GM21825 (cell line): ENCODE measurements around the gene ZNRF2.

Source experiments
- ATAC-seq: cut with Tn5 transposase; IDR thresholded peaks from one replicate; pipeline ENCODE4 v1.9.1; 2021; ENCODE audit warnings: mild to moderate bottlenecking, moderate library complexity; ENCODE audit not compliant: unreplicated experiment

Gene ZNRF2

DNA sequence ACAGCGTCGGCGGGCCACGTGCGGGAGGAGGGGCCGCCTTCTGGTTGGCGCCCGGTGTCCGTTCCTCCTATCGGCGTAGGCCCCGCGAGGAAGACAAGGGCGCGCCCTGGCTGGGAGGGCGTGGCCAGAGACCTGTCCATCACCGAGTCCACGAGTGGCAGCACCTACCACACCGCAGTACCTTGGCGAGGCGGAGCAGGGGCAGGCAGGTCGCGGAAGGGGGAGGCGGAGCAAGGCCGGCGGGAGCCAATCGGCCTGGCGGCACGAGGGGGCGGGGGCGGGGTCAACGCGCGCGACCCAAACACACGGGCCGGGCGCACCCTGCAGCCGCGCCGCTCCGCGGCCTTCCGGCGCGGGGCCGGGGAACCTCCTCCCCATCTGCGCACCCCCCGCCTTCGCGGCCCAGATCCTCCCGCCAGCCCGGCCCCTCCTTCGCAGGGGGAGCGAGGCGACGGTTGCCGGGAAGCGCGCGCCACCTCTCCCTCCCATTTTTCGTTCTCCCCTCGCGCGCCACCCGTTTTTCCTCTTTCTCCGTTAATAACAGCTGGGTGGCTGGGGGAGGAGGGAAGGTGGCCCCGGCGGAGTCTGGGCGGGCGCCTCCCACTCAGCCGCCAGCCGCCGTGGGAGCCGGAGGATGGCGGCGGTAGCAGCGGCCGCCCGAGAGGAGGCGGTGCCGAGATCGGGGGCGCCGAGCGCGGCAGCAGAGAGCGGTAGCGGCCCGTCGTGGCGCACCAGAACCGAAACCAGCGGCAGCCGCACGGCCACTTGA lies at the start of gene ZNRF2:
Gene ZNRF2 (plus strand): TSS at position 300 of the 769 bp plus-strand sequence. CDS start 761 bp downstream, outside the sequence.
- ATAC-seq: peak; percentile 88

- no peak for ATAC-seq
These were observed 47.1 kb upstream of the ZNRF2 start for GRCh38 chr7:30237271-30237695.

DNA sequence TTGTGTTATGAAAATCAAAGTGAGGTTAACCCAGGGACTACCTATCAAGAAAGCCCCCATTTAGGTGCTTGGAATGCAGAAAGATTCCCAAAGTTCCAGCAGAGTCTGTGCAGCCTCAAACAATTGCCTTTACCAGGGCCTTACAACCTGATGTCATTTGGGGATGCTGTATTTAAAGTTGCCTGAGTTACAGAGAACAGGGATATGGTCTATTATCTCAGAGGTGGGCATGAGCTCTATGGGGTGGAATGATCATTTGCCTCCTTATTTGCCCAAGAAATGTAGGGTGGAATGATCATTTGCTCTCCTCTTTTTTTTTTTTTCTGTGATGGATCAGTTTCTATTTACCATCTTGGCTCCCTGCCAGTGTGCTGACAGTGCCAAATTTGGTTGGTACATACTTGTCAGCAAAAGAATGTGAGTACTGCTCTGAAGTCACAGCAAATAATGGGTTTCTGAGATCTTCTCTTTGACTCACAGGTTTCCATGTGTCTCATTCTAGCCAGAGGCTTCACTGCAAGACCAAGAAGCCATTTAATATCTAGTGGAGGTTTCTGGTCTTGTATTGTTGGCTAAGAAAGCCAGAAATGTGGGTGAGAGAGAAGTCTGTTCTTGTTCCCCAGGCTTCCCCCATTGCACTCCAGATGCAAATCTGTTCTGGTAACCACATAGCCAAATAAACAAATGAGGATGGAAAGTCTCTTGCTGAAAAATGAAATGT lies 45.5 kb upstream of the ZNRF2 start:
- ATAC-seq: peak; percentile 62

GRCh38 chr7:30240106-30240800 lies 44.1 kb upstream of the ZNRF2 start:
- no peak for ATAC-seq

DNA sequence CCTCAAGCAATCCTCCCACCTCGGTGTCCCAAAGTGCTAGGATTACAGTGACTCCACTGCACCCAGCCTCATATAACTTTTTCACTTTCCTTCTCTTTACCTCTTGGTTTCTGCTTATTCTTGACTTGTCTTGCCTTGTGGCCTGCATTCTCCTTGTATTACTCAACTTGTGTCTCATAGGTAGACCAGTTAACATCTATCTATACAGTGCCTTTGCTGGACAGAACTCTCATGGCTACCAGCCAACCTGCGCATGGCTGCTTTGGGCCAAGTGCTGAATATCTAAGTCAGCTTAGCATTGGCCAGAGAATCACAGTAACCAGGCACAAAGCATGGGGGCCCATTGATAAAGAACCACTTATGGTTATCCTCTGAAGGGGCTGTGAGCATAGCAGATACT lies 42.6 kb upstream of the ZNRF2 start:
- no peak for ATAC-seq

DNA sequence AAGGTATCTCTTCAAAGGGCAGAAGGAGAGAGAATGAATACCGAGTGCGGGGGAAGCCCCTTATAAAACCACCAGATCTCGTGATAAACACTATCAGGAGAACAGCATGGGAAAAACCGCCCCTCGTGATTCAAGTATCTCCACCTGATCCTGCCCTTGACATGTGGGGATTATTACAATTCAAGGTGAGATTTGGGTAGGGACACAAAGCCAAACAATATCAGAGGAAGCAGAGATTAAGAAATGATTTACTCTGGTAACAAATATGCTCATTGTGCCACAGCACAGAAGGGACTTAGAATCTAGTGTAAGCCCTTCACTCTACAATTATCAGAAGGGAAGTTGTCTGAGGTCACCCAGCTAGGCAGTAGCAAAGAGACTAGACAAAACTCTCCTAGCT lies 40.1 kb upstream of the ZNRF2 start:
- no peak for ATAC-seq

- ATAC-seq: no peak
These were observed 38.5 kb upstream of the ZNRF2 start for GRCh38 chr7:30245913-30246312.

DNA sequence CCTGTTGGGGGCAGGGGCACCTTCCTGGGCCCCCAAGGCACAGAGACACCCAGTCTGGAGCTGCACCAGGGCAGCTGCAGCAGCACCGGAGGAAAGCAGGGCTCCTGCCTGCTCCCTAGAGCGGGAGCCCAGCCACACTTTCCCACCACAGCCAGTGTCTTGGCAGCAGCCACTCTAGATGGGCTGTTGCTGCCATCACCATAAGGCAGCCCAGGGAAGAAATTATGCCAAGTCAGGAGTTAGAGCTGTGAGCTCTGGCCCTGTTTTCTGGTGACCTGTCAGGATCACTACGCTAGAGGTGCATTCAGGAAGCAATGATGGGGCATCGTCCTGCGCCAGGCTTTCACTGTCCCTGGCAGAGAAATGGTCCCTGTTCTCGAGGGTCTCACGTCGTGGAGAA lies 38.0 kb upstream of the ZNRF2 start:
- ATAC-seq: no peak

DNA sequence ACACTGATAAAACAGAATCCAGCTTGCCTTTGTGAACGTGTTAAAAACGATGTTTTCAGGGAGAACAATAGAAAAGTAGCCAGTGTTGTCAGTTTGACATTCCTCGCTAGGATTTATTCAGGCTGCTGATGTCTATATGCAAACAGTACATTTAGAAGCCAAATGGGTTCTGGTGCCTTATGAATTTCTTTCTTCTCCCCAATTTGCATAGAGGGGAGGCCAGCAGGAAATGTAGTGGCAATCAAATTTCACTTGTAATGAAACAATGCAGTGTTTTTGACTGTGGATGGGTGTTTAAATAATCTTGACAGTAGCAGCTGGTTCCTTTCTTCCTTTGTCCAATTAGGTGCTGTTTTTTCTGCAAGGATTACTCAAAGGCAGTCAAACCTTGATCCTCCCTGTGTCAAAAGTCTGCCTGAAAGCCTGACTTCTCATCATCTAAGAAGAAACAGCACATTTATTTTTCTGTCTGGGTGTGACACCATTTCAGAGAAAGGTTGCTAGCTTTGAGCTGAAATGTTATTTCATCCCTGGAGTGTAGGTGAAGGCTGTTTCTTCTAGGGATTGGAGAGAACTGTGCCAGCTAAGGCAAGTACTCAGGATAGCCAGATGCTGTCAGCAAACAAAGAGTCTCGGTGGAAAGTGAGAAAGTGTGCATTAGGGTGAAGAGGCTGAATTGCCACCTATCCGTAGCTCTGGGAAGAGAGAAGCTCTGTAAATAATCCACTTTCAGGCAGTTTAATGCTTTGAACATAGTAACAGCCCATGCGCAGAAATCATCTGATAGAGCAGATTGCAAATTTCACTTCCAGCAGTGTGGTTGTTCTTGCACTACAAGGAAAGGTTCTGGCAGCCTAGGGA lies 36.6 kb upstream of the ZNRF2 start:
- no peak for ATAC-seq

GRCh38 chr7:30249316-30249715 lies 35.1 kb upstream of the ZNRF2 start:
- ATAC-seq: no peak

DNA sequence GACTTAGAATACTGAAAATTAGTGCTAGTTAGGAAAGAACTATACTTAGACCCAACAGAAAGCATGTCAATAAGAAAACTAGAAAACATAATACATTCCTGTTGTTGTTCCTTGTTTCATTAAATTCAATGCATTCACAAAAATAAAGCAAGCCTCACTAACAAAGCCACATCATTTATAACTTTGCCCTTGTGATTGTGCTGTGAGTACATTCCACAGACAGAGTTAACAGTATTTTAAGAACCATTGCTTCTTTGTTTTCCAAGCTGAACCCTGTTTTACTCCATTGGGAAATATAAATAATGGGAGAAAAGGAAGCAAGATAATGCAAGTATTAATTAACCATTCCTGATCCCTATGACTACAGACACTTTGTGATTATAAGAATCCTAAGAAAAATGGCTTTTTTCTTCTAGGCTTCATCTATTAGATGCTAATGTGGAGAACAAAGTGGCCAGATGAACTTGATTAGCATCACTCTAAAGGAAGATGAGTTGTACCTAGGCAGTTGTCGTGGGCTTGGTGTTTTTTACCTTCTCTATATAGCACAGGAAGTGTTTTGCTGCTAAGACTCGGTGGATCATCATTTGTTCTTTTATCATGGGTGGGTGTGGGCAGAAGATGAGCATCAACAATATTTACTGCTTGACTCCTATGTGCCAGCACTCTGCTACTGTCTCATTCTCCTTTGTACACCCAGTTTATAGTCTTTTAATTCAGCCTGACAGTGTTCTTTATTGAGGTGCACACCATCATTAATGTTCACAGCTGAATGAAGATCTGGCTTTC lies 34.2 kb upstream of the ZNRF2 start:
- no peak for ATAC-seq

DNA sequence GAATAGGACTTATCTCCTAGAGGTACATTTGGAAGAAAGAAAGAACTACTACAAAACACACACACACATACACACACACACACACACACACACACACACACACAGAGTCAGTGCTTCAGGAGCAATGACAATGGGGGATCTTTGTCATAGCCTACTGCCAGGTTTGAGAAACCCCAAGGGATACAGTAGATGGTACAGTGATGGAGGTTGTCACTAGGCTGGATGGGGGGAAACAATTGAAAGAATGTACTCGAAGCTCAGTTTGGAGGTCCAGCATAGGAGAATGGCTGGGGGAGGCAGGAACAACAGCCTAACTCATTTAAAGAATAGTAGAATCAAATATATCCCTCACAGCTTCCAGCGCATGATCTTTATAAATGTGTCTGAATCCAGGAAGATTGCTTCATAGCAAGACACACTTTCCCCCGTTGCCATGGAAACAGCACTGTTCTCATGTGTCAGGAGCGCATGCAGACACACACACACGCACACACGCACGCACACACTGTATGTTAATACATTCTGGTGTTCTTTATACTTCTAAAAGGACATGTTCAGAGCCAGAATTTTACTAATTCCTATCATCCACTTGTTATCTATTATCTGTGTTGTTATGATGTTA lies 32.6 kb upstream of the ZNRF2 start:
- no peak for ATAC-seq

DNA sequence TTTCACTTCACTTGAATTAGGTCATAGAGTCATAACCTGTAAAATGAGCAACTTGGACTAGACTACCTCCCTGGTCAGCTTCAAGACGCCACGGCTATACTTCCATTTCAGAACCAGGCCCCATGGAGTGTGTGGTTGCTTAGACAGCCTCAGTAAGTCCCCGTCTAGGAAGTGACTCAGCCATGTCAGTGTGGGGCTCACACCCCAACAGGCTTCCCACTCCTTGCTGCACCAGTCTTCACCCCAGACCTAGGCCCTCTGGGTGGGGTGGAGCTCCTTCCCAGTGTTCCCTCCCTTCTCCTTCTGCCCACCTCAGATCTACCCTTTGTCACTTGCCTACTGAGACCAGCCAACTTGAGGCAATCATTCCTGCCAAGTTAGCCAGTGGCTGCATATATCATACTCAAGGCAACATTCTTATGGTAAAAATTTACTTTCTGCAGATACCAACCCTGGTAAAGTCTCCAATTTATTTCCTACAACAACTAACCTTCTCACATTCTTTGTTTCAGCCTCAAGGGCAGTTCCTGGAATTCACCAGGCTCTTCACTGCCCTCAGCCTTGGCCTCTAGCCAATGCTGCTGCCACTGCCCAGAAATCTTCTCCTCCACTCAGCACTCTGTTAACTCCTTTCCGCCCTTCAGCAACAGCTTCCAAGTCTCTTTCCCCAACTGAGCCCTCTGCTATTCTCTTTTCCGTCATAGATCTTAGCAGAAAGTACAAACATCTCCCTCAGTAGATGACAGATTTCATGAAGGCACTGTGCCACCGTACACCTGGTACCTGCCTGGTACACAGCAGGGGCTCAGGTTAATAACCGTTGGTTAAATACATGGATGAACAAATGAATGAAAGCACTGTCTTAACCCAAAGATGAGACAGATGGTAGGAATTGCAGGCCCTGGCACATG lies 31.3 kb upstream of the ZNRF2 start:
- no peak for ATAC-seq

DNA sequence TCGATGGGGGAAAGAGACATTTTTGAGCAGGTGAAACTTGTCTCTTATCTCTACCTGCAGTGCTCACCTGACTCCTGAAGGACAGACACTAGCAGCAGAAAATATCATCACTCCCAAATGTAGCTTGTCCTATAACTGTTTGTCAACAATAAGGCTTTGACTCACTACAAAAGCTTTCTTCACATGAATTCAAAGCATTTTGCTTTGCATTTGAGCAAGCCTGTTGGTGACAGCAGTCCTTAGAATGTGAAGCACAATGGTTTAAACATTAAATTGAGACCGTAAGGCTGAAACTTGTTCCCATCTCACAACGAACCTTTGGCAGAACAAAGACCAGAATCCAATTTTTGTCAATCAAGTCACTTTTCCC lies 30.6 kb upstream of the ZNRF2 start:
- ATAC-seq: no peak

- ATAC-seq: no peak
These were observed 30.1 kb upstream of the ZNRF2 start for GRCh38 chr7:30254248-30254647.

DNA sequence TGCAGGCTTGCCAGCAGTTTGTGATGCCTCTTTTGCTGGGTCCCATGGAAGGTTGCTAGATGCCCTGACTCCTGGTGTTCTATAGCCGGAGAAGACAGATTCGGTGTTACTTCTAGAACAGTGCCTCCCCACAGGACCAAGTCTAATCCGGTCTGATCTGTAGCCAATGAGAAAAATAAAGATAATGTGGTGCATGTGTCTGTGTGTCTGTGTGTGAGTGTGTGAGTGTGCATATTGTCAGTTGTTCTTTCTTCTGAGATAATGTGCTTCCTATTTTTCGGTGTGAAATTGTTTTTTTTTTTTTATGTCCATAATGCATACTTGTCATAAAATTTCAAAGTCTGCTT lies 29.7 kb upstream of the ZNRF2 start:
- ATAC-seq: no peak

DNA sequence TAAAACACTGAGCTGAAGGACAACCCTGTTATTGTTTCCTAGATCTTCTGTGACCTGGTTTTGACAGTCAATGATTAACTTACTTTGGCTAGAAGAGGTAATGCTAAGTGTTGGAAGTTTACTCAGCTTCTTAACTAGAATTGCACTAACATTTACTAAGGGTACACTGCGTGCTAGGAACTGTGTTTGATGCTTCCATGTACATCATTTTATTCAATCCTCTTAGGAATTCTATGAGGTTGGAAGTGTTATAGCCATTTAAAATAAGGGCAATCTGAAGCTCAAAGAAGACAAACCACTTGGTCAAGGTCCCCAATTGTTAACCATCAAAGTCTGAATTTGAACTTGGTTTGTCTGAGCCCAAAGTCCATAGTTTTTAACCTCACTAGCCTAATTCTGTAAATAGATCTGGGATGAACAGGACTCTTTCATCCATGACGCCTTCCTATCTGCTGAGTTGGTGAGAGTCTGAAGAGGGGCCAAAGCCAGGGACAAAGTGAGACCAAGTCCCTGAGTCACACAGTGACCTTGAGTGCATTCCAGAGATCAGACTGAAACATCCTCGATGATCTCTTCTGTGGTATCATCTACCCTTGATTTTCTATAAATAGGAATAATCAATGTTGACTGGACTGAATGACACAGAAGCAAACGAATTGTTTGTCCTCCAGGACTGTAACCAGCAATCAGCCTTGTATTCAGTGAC lies 29.2 kb upstream of the ZNRF2 start:
- no peak for ATAC-seq

- ATAC-seq: no peak
These were observed 28.0 kb upstream of the ZNRF2 start for GRCh38 chr7:30256349-30256858.
